PFSK-1 (cell line): ENCODE results near the gene MAST4.

Source experiments
- FOXP2 ChIP-seq: optimal IDR thresholded peaks from 2 replicates; pipeline ENCODE3; 2011; ENCODE audit warnings: borderline replicate concordance, control low read depth, inconsistent platforms; ENCODE audit not compliant: insufficient read depth; ENCODE audit errors: extremely low read length, extremely low read depth
- POLR2AphosphoS5 ChIP-seq: IDR thresholded peaks from 2 replicates; pipeline ENCODE4 v1.6.1; 2012; ENCODE audit warnings: low read depth, mild to moderate bottlenecking, control low read depth, low read length, moderate library complexity
- REST ChIP-seq, 2 experiments: IDR thresholded peaks; 2 replicates each; pipeline versions ENCODE4 v1.6.1 to v1.8.0; 2011 to 2012; ENCODE audit warnings: low read depth in 2 of 2, low read length in 2 of 2, control low read depth in 1 of 2, inconsistent platforms in 1 of 2, mild to moderate bottlenecking in 1 of 2, moderate library complexity in 1 of 2; ENCODE audit not compliant: insufficient read depth in 1 of 2
- SIN3A ChIP-seq: IDR thresholded peaks from 2 replicates; pipeline ENCODE4 v1.6.1; 2012; ENCODE audit warnings: mild to moderate bottlenecking, low read length, moderate library complexity, borderline replicate concordance; ENCODE audit not compliant: insufficient read depth
- TAF1 ChIP-seq: IDR thresholded peaks from 2 replicates; pipeline ENCODE4 v1.6.1; 2012; ENCODE audit warnings: low read length, control low read depth, borderline replicate concordance; ENCODE audit not compliant: insufficient read depth

Gene MAST4

GRCh38 chr5:67025457-67025856 lies 429.3 kb downstream of the MAST4 start:
- TF ChIP-seq REST (IDR thresholded peaks at IDR 0.05; ENCODE audit: insufficient read depth in 1 of 2, low read depth in 2 of 2, low read length in 2 of 2), result no peak
- no peak for TF ChIP-seq TAF1
- no peak for TF ChIP-seq SIN3A
- TF ChIP-seq FOXP2, result no peak
- TF ChIP-seq POLR2AphosphoS5, result no peak

- TF ChIP-seq REST (IDR thresholded peaks at IDR 0.05; ENCODE audit: insufficient read depth in 1 of 2, low read depth in 2 of 2, low read length in 2 of 2), result no peak
- no peak for TF ChIP-seq SIN3A
- no peak for TF ChIP-seq FOXP2
- TF ChIP-seq TAF1, result no peak
- no peak for TF ChIP-seq POLR2AphosphoS5
These were observed 430.1 kb downstream of the MAST4 start for GRCh38 chr5:67026278-67026677.

GRCh38 chr5:67027171-67027570 lies 431.0 kb downstream of the MAST4 start:
- TF ChIP-seq REST (IDR thresholded peaks at IDR 0.05; ENCODE audit: insufficient read depth in 1 of 2, low read depth in 2 of 2, low read length in 2 of 2) (no peak), POLR2AphosphoS5 (no peak), SIN3A (no peak), TAF1 (no peak), FOXP2 (no peak)

- TF ChIP-seq SIN3A (no peak), FOXP2 (no peak), REST (IDR thresholded peaks at IDR 0.05; ENCODE audit: insufficient read depth in 1 of 2, low read depth in 2 of 2, low read length in 2 of 2) (no peak), TAF1 (no peak), POLR2AphosphoS5 (no peak)
These were observed 432.2 kb downstream of the MAST4 start for GRCh38 chr5:67028371-67028770.

GRCh38 chr5:67028941-67029340 lies 432.7 kb downstream of the MAST4 start:
- TF ChIP-seq POLR2AphosphoS5 (no peak), SIN3A (no peak), REST (IDR thresholded peaks at IDR 0.05; ENCODE audit: insufficient read depth in 1 of 2, low read depth in 2 of 2, low read length in 2 of 2) (no peak), FOXP2 (no peak), TAF1 (no peak)
